Pons (tissue), 1 donor: ENCODE data around the gene KDM8.
A peak's percentile ranks its signal among the peaks of the same experiment; 100 is the strongest.
"Not testable (repeated sequence)": the region's sequence is repeated elsewhere in the genome, so short reads cannot be mapped to it uniquely, and the experiment has no call there.

Source experiments
- DNase-seq: peaks from one replicate; pipeline ENCODE4 v3.0.0-alpha.2; 2016; ENCODE audit warnings: low spot score

KDM8 gene

DNA sequence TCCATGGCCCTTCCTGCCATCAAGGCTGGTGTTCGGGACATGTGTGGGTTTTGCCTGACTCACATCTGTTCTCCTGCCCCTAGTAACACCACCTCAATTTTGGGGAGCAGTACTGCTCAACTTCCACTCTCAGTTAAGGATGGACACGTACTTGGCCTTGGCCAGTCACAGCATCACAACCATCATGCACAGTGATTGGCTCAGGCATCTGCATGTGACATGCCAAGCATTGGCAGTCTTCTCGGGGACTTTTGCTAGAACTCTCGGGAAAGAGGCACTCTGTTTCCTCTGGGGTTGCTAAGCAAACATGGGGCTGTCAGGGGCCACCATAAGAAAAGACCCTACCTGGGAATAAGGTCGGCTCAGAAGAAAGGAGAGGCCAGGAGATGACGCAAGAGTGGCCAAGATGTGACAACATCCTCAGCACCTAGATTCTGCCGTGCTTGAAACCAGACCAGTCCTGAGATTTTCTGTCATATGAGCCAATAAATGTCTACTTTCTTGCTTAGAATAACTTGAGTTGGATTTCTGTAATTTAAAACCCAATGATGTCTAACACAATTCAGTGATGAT, 11.9 kb upstream of the KDM8 start:
- DNase-seq: no peak

DNA sequence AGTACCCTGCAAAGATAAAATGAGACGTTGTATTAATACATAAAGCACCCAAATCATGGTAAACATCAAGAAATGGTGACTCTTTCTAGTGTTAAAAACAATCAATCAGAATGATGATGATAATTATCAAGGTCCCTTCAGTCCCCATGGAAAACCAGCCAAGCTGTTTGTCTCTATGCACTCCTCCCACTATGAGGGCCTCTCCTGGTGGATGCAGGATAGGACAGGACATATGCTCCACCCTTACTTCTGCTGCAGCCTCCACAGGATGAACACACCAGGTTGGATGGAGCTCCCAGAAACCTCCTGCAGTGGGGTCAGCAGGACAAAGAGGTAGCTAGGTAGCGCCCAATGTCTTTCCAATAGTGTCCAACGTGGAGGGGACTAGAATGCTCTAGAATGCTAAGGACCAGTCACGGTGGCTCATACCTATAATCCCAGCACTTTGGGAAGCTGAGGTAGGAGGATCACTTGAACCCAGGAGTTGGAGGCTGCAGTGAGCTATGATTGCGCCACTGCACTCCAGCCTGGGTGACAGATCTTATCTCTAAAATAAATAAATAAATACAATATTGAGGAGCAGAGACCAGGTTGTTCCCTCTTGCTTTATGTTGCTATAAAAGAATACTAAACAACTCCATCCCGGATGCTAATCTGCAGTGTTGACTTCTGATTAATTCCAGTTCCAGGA, 9.9 kb upstream of the KDM8 start:
- no peak for DNase-seq

DNA sequence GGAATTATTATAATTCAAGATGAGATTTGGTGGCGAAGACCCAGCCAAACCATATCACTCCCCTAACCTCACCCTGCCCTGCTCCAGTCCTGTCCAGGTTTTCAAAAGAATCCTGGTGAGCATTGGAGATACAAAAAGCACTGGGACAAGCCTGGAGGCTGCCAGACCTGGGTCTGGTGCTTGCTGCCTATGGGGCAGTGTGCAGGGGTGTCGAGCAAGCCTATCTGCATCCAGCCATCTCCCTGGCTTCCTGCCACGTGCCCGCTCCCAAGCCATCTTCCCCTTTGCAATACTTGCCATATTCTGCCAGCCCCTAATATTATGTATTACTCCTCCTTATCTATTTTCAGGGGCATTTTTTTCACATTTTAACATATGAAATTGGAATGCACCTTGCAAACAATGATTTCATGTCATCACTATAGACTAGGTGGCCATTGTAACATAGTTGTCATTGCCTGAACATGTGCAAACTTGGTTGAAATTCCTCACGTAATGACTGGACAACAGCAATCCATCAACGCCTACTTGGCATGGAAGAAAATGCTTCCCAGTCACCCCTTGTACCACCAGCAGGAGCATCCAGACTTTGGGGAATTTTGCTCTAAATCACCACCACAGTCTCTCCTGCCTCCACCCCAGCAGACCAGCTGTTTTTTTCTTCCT, 8.1 kb upstream of the KDM8 start:
- DNase-seq: no peak

DNA sequence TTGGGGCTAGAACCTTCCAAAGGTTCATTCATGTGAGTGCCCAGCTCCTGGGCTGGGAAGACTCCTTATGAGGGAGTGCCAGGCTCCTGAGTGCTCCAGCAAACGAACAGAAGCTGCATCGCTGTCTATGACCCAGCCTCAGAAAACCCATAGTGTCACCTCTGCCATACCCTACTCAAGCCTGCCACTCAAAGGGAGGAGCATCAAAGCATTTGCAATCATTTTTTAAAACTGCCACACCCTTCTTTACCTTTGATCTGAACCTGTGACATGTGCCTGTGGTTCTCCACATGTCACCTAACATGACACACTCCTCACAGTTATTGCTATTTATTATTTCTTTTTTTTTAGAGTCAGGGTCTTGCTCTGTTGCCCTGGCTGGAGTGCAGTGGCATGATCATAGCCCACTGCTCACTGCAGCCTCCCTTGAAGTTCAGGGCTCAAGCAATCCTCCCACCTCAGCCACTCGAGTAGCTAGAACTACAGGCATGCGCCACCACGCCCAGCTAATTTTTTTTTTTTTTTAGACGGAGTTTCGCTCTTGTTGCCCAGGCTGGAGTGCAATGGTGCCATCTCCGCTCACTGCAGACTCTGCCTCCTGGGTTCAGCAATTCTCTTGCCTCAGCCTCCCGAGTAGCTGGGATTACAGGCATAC, 7.3 kb upstream of the KDM8 start:
- no peak for DNase-seq

DNA sequence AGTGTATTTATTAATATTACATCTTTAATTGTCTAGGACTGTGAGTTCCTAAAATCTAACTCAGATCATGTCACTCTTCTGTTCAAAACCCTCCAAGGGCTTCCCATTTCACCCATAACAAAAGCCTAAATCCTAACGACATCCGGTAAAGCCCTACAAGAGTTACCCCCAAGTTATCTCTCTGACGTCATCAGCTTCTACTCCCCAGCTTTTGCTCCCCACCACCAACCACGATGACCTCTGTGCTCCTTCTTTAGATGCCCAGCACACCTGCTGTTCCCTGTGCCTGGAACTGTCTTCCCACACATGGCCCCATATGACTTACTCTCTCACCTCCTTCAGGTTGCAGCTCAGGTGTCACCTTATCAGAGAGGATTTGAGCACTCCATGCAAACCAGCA, 6.3 kb upstream of the KDM8 start:
- DNase-seq: no peak

DNA sequence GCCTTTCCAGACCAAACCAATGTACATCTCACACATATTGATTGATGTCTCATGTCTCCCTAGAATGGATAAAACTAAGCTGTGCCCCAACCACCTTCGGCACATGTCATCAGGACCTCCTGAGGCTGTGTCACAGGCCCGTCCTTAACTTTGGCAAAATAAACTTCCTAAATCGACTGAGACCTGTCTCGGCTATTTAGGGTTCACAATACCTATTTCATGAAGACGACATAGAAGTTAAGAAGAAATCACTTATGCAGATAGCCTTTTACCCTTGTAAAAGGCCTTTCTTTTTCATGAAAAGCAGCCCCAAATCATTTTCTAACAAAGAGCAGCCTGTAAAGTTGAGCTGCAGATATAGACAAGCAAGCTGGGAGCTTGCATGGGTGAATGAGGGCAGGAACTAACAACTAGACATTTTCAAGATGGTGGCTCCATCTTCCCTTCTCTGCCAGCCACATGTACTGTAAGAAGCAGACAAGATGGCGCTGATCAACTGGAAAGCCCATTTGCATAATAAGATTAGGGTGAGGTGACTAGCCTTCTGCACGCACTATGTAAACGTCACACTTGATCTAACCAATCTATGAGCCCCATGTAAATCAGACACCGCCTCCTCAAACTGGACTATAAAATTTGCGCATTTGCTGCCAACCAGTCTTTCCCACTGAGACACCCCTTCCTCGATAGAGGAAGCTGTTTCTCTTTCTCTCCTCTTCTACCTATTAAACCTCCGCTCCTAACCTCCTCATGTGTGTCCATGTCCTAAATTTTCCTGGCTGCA, 4.7 kb upstream of the KDM8 start:
- DNase-seq: no peak

DNA sequence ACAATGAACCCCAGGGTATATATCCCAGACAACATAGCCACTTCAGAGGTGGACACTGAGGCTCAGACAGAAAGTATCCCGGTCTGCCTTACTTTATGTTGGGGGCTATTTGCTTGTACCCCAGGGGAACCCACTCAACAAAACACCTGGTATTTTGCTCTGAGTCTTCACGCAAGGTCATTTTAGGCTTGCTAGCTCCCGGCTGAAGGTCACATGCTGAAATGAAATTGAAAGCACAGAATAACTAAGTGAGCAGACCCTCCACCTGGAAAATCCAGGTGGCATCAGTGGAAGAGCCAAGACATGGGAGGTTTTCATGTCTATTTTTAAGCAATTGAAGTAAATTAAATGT, 4.1 kb upstream of the KDM8 start:
- no peak for DNase-seq

DNA sequence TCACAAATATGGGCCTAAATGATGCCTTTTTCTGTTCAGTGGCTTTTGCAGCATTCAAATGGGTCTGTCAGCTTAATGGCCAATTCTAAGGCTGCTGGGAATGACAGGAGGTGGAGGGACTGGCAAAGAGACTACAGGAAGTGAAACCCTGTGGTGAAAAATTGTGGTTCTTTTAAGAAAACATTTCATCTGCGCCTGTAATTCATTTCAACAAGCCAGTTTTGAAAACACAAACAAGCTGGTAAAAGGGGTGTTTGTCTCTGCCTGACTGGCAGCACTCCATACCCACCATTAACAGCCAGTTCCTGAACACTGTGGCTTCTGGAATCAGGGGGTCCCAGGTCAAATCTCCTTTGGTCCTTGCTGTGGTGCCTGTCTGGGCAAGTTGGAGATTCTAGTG, 3.6 kb upstream of the KDM8 start:
- no peak for DNase-seq

DNA sequence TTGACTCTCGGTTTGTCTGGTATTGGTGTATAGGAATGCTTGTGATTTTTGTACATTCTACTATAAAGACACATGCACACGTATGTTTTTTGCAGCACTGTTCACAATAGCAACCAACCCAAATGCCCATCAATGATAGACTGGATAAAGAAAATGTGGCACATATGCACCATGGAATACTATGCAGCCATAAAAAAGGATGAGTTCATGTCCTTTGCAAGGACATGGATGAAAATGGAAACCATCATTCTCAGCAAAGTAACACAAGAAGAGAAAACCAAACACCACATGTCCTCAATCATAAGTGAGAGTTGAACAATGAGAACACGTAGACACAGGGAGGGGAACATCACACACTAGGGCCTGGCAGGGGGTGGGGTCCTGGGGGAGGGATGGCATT, 2.4 kb upstream of the KDM8 start:
- DNase-seq: not testable (repeated sequence)

DNA sequence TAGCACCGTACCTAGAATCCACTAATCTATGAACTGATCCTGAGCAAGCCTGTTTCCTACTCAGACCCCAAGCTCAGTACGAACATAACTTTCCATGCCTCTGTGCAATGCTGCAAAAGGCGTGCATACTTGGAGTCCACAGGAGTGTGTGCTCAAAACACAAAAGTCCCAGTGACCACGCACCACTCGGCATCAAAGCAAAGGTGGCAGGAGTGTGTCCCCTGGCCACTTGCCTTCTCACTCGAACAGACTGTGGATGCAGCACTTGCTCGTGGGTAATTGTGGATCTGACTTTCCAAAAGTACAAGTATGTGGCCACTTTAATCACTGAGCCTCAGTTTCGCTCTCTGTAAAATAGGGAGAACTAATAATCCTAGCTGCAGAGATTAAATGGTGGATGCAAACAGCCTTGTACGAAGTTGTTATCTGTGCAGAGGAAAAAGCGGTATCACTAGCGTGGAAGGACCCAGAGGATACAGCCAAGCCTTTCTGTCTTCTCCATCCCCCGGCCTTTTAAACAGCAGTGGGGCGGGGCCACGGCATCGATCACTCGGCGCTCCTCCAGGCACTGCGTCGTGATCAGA, 311 bp upstream of the KDM8 start:
- DNase-seq: no peak

DNA sequence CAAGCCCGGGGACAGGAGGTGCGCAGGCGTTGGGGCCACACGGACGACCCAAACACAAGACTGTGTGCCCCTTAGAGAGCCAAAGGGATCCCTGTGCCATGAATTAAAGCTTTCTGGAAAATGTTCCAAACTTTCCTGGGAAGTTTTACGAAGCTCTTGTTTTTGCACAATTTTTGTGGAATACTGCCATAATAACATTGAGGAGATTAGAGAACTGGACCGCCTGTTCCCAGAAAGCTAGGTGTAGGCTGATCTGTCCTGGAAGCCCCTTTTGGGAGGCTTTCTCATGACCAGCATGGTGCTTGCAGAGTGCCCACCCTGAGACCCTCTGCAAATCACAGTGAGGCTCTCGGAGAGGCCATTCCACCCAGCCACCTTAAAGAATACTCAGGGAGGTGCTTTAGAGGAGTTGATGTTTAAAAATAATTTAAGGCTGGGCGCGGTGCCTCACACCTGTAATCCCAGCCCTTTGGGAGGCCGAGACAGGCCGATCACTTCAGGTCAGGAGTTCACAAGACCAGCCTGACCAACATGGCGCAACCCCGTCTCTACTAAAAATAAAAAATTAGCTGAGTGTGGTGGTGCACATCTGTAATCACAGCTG, 1.1 kb downstream of the KDM8 start:
- DNase-seq: peak; percentile 36

DNA sequence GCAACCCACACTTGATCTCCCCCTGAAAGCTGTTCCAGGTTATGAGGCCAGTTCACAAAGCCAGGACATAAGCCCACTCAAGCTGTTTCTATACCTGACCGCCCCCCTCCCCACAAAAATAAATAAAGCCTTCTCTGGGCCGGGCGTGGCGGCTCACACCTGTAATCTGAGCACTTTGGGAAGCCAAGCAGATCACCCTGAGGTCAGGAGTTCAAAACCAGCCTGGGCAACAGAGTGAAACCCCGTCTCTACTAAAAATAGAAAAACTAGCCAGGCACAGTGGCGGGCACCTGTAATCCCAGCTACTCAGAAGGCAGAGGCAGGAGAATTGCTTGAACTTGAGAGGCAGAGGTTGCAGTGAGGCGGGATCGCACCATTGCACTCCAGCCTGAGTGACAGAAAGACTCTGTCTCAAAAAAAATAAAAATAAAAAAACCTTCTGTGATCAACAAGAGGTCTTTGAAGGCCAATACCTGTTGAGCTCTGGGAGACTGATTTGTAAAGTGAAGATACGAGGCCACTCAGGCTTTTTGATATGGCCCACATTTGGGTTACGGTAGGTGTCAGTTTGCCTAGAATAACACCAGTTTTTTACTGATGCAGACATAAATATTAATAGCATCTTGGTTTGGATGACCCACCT, 2.2 kb downstream of the KDM8 start:
- no peak for DNase-seq

DNA sequence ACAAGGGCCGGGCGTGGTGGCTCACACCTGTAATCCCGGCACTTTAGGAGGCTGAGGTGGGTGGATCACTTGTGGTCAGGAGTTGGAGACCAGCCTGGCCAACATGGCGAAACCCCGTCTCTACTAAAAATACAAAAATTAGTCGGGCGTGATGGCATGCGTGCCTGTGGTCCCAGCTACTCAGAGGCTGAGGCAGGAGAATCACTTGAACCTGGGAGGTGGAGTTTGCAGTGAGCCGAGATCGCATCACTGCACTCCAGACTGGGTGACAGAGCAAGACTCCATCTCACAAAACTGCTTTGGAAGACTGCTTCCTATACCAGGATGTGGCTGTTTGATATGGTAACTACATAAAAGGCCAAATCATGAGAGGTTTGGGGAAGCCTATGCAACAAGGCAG, 3.8 kb downstream of the KDM8 start:
- not testable (repeated sequence) for DNase-seq

DNA sequence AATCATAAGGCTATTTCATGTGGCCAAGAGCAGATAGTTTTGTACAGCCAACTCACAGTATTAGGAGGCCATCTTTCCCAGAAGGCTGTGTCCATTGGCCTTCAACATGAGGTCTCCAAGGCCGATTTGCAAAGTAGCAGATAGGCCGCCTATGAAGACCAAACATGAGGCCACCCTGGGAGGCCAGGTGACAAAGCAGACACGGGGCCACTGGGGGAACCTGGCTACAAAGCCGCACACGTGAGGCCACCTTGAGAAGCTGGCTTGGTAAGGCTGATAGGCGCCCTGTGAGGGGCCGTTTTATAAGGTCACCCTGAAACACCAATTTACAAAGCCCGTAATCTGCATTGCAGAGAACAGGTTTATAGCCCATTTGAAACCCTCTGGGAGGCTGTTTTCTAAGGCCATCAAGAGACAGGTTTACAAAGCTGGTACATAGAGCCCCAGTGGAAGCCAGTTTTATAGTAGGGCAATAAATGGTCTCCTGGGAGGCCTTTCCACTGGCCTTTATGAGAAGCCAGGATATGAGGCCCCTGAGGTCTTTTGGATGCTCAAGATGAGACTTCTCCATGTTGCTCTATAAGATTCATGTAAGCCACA, 4.9 kb downstream of the KDM8 start:
- DNase-seq: no peak

DNA sequence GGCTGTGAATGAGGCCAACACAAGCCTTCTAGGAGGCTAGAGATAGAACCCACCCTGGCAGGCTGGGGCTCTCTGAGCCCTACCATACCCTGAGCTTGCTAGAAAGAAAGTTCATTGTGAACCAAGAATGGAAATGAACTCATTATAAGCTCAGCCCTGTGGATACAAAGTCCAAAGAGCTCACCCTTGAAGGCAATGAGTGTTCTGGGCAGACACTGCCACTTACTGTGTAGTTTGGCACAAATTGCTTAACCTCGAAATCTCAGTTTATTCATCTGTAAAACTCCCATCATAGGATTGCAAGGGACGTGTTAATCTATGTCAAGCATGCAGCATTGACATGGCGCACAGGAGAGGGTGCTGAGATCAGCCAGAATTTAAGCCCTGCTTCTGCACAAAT, 5.5 kb downstream of the KDM8 start:
- no peak for DNase-seq

DNA sequence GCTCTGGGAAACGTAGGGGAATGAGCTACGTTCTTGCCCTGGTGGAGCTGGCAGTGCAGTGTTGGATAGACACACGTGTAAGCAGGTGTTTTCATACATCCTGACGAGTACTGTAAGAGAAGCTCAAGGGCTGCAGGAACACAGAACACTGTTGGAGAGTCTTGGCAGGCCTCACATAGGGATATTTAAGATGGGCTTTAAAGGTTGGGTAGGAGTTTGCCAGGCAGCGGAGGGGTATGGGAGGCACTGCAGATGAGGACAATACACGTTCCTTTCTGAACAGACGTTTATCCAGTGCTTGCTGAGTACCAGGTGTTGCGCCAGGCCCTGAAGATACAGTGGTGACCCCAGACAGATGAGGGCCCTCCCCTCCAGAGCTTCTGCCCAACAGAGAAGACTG, 6.3 kb downstream of the KDM8 start:
- no peak for DNase-seq

DNA sequence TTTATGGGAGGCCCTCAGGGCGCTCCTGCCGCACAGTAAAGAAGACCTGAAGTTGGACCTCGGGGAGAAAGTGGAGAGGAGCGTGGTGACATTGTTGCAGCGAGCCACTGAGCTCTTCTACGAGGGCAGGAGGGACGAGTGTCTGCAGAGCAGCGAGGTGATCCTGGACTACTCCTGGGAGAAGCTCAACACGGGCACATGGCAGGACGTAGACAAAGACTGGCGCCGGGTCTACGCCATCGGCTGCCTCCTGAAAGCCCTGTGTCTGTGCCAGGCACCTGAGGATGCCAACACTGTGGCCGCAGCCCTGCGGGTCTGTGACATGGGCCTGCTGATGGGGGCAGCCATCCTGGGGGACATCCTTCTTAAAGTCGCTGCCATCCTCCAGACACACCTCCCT, 6.8 kb downstream of the KDM8 start:
- DNase-seq: no peak

DNA sequence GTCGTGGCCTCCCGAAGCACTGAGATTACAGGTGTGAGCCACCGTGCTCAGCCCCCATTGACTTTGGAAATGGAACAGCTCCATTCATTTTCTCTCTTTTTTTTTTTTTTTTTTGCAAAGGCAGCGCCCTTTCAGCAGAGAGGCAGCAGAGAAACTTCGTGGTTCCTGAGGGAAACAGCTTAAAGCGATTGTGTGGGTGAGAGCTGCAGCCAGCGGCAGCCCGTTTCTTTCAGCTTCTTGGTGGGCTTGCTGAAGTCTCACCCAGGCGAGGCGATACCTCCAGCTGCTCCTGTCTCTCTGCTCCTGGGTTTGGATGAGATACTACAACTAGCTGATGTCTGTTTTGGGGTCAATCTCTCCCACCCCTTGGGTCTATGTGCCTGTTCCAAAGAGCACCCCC, 7.7 kb downstream of the KDM8 start:
- no peak for DNase-seq

DNA sequence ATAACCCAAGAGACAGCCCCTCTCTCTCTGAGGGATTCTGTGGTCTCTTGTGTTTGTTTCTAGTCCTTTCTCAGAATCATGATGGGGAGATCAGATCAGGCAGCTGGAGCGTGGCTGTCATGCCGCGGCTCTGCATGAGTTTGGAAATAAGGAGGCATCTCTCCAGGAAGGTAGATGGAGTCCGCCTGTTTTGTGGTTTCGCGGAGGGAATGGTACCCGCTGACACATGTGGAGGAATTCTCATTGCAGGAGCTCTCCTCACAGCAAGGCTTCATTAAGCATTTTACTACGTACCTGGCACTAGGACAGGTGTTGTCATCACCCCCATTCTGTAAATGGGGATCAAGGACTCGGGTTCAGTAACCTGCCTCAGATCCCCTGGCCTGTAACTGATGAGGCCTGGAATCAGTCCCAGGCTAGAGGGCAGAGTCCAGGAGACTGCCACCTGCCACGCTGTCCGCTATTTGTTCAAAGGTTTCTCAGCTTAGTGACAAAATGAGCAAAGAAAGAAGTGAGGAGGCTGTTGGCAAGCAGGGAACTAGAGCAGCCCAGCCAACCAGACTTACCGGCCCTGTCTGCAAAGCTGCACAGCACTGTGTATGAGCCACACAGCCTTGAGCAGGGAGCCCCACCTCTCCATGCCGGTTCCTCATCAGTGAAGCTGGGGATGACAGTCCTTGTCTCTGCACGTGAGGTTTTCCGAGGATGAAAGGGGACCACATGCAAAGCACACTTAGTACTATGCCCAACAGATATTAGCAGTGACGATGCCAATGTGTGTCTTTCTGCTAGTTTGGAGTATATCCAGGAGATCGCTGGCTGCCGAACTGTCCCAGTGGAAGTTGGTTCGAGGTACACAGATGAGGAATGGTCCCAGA, 11.0 kb downstream of the KDM8 start:
- no peak for DNase-seq

DNA sequence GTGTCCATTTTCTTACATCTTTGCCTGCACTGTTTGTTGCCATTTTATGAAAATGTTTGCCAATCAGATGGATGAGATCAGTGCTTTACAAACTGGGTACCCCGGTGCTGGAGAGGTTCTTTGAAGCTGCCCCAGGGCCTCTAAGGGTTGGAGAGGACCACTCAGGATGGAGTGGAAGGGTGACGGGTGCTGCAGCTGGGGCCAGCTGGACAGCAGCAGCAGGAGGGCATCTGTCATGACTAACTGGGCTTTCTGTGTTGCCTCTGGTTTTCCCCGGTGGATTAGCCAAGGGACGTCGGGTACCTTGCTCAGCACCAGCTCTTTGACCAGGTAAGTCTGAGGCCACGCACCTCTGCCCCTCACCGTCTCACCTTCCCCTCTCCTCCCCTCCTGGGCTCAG, 12.3 kb downstream of the KDM8 start:
- DNase-seq: no peak
